NCI-H2107 (cell line): ENCODE data around the gene MGST2.

Source experiments
- DNase-seq: peaks from one replicate; lab custom pipeline; 2025; lab: John Stamatoyannopoulos, UW

MGST2 gene

GRCh38 chr4:139709660-139710059 lies 44.0 kb downstream of the MGST2 start:
- DNase-seq: no peak

- DNase-seq: no peak
These were observed 44.5 kb downstream of the MGST2 start for GRCh38 chr4:139710073-139710472.

GRCh38 chr4:139711461-139711860 lies 45.8 kb downstream of the MGST2 start:
- no peak for DNase-seq

GRCh38 chr4:139712882-139713281 lies 47.3 kb downstream of the MGST2 start:
- DNase-seq: no peak

- no peak for DNase-seq
These were observed 50.2 kb downstream of the MGST2 start for GRCh38 chr4:139715746-139716391.

- DNase-seq: no peak
These were observed 52.7 kb downstream of the MGST2 start for GRCh38 chr4:139718358-139718757.

- DNase-seq: no peak
These were observed 53.2 kb downstream of the MGST2 start for GRCh38 chr4:139718833-139719232.

GRCh38 chr4:139719381-139720101 lies 53.9 kb downstream of the MGST2 start:
- no peak for DNase-seq

- DNase-seq: no peak
These were observed 55.2 kb downstream of the MGST2 start for GRCh38 chr4:139720806-139721205.

- no peak for DNase-seq
These were observed 56.2 kb downstream of the MGST2 start for GRCh38 chr4:139721789-139722188.

- DNase-seq: no peak
These were observed 59.6 kb downstream of the MGST2 start for GRCh38 chr4:139725236-139725635.

GRCh38 chr4:139726615-139727014 lies 61.0 kb downstream of the MGST2 start:
- no peak for DNase-seq

- no peak for DNase-seq
These were observed 62.5 kb downstream of the MGST2 start for GRCh38 chr4:139728146-139728545.

GRCh38 chr4:139728840-139729239 lies 63.2 kb downstream of the MGST2 start:
- peak; percentile 13 for DNase-seq

GRCh38 chr4:139732991-139733570 lies 67.5 kb downstream of the MGST2 start:
- no peak for DNase-seq

- no peak for DNase-seq
These were observed 68.7 kb downstream of the MGST2 start for GRCh38 chr4:139734201-139734874.

- peak; percentile 59 for DNase-seq
These were observed 69.3 kb downstream of the MGST2 start for GRCh38 chr4:139734875-139735380.

- no peak for DNase-seq
These were observed 70.0 kb downstream of the MGST2 start for GRCh38 chr4:139735381-139736273.

- no peak for DNase-seq
These were observed 70.6 kb downstream of the MGST2 start for GRCh38 chr4:139736274-139736660.

GRCh38 chr4:139736661-139737060 lies 71.0 kb downstream of the MGST2 start:
- DNase-seq: no peak

- DNase-seq: no peak
These were observed 73.4 kb downstream of the MGST2 start for GRCh38 chr4:139738846-139739613.
